Cardiac fibroblast (primary cell): ENCODE measurements around the gene URB1.

Source experiments
- DNase-seq, 2 donors: peaks; one replicate each; pipeline versions ENCODE4 v3.0.0 to v3.0.0-alpha.2; 2010; ENCODE audit warnings: low read depth in 2 of 2
- H3K4me3 ChIP-seq, 2 donors: replicated peaks in 1 of 2; 1 replicate in 1 of 2; 2 replicates in 1 of 2; pipeline ENCODE4 v1.5.1; 2011; ENCODE audit warnings: low read depth in 2 of 2, low read length in 2 of 2, mild to moderate bottlenecking in 2 of 2, moderate library complexity in 1 of 2
- TF ChIP-seq, protein P1 (sequence below): IDR thresholded peaks from one replicate; pipeline ENCODE4 v1.5.1; 2011; ENCODE audit warnings: low read depth, mild to moderate bottlenecking, low read length, inconsistent platforms

The URB1 gene

GRCh38 chr21:32414579-32415358 is 22.0 kb upstream of the URB1 start:
- peak overlapping the region in 1 of 2 donors; percentile 16 for H3K4me3 ChIP-seq

DNA sequence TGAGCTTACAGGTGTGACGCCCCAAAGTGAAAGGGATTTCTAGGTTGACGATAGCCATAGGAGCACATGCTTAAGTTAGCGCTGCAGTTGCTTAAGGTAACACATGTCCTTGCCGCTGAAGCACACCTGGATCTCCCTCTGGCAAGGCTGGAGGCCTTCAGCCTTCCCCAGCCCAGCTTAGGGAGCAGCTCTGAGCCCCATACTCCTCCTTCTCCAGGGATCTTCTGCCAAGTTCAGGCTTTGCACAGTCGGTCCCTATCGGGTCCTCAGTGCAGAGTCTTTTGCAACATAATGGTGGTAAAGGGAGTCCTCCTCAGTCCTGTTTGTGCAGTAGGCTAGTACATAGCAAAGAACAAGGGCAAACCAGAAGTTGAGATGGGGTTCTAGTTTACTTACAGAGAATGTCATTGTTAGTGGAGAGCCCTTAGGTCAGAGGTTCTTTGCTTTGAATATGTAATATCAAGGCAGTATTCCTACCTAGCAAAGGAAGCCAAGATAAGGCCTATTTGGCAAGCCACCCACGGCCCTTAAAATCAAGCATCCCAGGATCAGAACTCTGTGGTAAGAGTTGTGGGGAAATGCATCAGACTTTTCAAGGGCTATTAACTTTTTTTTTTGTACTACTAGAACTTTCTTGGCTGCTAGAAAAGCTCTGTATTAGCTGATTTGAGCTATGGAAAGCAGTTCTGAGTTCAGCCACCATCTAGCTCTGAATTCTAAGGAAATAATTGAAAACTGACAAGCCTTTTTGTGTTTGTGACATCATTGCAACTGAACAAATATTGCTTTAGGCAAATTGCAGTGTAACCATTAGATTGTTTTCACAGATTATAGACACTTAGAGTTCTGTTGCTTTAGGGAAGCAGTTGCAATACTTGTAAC is 21.1 kb upstream of the URB1 start:
- DNase-seq = peak; percentile 36 to 86
- peak overlapping the region; percentile 69 to 71 for H3K4me3 ChIP-seq
- TF ChIP-seq, protein P1, sequence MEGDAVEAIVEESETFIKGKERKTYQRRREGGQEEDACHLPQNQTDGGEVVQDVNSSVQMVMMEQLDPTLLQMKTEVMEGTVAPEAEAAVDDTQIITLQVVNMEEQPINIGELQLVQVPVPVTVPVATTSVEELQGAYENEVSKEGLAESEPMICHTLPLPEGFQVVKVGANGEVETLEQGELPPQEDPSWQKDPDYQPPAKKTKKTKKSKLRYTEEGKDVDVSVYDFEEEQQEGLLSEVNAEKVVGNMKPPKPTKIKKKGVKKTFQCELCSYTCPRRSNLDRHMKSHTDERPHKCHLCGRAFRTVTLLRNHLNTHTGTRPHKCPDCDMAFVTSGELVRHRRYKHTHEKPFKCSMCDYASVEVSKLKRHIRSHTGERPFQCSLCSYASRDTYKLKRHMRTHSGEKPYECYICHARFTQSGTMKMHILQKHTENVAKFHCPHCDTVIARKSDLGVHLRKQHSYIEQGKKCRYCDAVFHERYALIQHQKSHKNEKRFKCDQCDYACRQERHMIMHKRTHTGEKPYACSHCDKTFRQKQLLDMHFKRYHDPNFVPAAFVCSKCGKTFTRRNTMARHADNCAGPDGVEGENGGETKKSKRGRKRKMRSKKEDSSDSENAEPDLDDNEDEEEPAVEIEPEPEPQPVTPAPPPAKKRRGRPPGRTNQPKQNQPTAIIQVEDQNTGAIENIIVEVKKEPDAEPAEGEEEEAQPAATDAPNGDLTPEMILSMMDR = no peak

More at GRCh38 chr21:32414579-32415358, 22.0 kb upstream of the URB1 start:
- TF ChIP-seq, protein P1 = peak; percentile 58
- peak; percentile 67 to 73 for DNase-seq

DNA sequence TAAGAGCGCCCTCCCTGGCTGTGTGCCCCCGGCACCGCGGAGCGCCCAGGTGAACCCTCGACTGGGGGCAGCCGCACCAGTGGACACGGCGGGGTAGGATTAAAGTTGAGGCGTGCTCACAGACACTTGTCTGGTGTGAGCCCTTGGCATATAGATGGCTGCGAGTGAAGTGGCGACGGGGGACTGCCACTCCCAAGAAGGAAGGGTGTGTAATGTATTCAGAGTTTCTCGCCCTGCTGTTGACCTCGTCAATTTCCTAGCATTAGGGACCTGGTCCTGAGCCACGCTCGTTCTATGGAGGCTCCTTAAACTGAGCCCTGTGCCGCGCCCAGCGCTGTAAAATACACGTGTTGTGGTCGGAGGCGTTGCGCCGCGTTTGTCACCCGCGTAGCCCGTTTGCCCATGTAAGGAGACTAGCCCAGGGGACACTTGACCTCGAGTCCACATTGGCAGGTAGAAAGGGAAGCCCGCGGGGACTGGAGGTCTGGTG is 20.2 kb upstream of the URB1 start:
- H3K4me3 ChIP-seq = peak overlapping the region; percentile 69 to 71
- peak; percentile 32 to 49 for DNase-seq
- TF ChIP-seq, protein P1 = no peak

GRCh38 chr21:32412162-32413014 is 19.6 kb upstream of the URB1 start, which contains the start of gene EVA1C:
Gene EVA1C, plus strand, starts transcription at chr21:32412706. Its CDS starts 148 bp downstream, at chr21:32412854.
- TF ChIP-seq, protein P1 = no peak
- peak; percentile 33 to 86 for DNase-seq
- peak within 1 kb of the TSS; percentile 69 to 71 for H3K4me3 ChIP-seq

DNA sequence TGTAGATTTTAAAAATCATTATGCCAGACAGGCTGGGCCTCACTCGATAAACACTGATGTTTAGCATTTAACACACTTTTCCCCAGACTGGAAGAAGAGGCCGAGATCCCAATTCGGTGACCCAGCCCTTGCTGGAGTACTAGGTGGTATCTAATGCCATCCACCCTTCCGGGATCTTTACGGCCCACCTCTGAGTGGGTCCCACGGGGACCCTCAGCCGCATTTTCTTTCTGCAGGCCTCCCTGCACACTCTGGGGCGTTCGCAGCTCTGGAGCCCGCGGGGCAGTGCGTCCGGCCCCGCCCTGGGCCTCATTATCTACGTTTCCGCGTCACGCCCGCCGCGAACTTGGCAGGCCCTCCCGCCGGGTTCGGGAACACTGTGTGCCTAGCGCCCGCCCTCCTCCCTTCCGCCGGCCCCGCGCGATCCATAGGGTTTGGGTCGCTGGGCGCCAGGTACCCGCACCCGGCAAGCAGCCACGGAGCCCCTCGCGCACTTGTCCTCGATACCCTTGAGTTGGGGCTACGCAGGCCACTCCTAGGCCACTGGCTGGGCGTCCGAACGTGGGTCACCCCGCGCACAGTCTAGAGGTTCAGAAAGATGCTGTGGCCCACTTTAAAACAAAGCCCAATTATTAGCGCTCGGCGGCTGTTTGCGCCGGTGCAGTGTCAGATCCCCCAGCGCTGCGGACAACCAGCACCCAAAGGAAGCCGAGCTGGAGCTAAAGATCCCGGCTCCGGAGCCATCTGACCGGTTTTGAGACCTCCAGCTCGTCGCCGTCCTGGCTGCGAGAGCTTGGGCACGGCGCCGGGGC is 18.7 kb upstream of the URB1 start:
- peak overlapping the region; percentile 69 to 71 for H3K4me3 ChIP-seq
- peak; percentile 78 to 92 for DNase-seq
- TF ChIP-seq, protein P1 = no peak
